ENCODE measurements around the gene TRIM10. TPM values are rescaled to one million over a fixed set of nuclear protein-coding genes. Genes with fewer than 3 reads are reported as not detected.

The TRIM10 gene
- total RNA-seq, 4 donors from 2014 or later: 0.20 to 19.8 (median 3.7) TPM

GRCh38 chr6:30151580-30151979 is 9.4 kb downstream of the TRIM10 start:
- Histone ChIP-seq H3K9me3 (no peaks in the 10 kb centered on the region), H3K27ac (no peak overlapping the region), H3K4me3 (no peak overlapping the region), H3K36me3 (no peaks in the 10 kb centered on the region), H3K27me3 (no peaks in the 10 kb centered on the region), H3K4me1 (peaks cover 0 to 32% (median 23%) of the 10 kb centered on the region in 4 donors)
- WGBS, 2 donors (ENCODE audit: low coverage in 1 of 2): 52 to 73% methylated on average over 3 of the region's 3 CpGs
- in situ Hi-C loops (cut with MboI; ENCODE audit: low pct_ligation_motif_present in 1 of 4, low pct_unique_long_range_greater_than_20kb in 1 of 4, low sequenced_read_pairs in 3 of 4) (no loop called here), intact Hi-C loops (cut with DNase I; ENCODE audit: low total_unique reads) (no loop called here)
- TF ChIP-seq CTCF (IDR thresholded peaks at IDR 0.05) (no peak), EP300 (IDR thresholded peaks at IDR 0.05; ENCODE audit: low read depth) (no peak), POLR2AphosphoS5 (IDR thresholded peaks at IDR 0.05) (no peak), POLR2A (IDR thresholded peaks at IDR 0.05) (no peak)
- DNase-seq: no peak

DNA sequence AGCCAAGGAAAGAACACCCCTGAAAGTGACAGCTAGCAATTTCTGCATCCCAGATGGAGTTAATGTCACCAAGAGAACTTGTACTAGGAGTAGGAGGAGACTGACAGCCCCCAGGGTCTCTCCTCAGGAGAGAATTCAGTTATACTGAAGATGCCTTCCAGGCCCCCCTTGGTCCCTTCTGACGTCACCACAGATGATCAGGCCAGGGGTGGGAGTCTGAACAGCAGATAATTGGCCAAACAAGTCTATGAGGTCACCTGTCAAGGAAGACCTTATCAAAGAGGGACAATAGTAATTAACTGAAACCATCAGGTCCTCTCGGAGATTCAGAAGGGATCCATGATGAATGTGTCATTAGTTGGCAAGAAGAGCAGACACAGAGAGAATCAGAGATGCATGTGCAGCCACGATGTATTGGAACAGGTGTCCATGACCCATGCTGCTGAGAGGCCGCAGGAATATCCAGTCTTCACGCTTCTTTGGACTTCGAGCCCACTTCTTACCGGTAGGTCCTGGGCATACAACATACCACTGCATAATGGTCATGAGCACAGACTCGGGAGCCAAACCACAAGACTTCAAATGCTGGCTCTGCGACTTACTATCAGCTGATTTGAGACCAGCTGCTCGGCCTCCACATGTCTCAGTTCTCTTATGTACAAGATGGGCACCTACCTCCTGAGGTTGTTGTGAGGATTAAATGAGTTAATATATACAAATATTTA is 10.2 kb downstream of the TRIM10 start:
- H3K4me3 ChIP-seq: no peak overlapping the region
- H3K9me3 ChIP-seq: no peaks in the 10 kb centered on the region
- WGBS, 2 donors (ENCODE audit: low coverage in 1 of 2): 83 to 88% methylated on average over 3 to 10 of the region's 10 CpGs
- TF ChIP-seq POLR2A (IDR thresholded peaks at IDR 0.05): no peak
- no peak for TF ChIP-seq CTCF (IDR thresholded peaks at IDR 0.05)
- no peak for TF ChIP-seq POLR2AphosphoS5 (IDR thresholded peaks at IDR 0.05)
- no peak for TF ChIP-seq EP300 (IDR thresholded peaks at IDR 0.05; ENCODE audit: low read depth)
- H3K27me3 ChIP-seq: peaks cover under 1% of the 10 kb centered on the region
- peaks cover 0 to 27% (median 17%) of the 10 kb centered on the region in 4 donors for H3K4me1 ChIP-seq
- DNase-seq: no peak
- intact Hi-C loops (cut with DNase I; ENCODE audit: low total_unique reads) (no loop called here), in situ Hi-C loops (cut with MboI; ENCODE audit: low pct_ligation_motif_present in 1 of 4, low pct_unique_long_range_greater_than_20kb in 1 of 4, low sequenced_read_pairs in 3 of 4) (no loop called here)
- no peak overlapping the region for H3K27ac ChIP-seq
- no peaks in the 10 kb centered on the region for H3K36me3 ChIP-seq

- intact Hi-C loops (cut with DNase I; ENCODE audit: low total_unique reads) (no loop called here), in situ Hi-C loops (cut with MboI; ENCODE audit: low pct_ligation_motif_present in 1 of 4, low pct_unique_long_range_greater_than_20kb in 1 of 4, low sequenced_read_pairs in 3 of 4) (no loop called here)
- Histone ChIP-seq H3K4me1 (peaks cover 0 to 19% (median 10%) of the 10 kb centered on the region in 4 donors), H3K4me3 (no peak overlapping the region), H3K27ac (no peak overlapping the region), H3K9me3 (no peaks in the 10 kb centered on the region), H3K27me3 (peaks cover 6% of the 10 kb centered on the region), H3K36me3 (no peaks in the 10 kb centered on the region)
- TF ChIP-seq EP300 (IDR thresholded peaks at IDR 0.05; ENCODE audit: low read depth) (no peak), POLR2AphosphoS5 (IDR thresholded peaks at IDR 0.05) (no peak), CTCF (IDR thresholded peaks at IDR 0.05) (no peak), POLR2A (IDR thresholded peaks at IDR 0.05) (no peak)
- WGBS, 2 donors (ENCODE audit: low coverage in 1 of 2): 71 to 77% methylated on average over 5 to 7 of the region's 7 CpGs
- no peak for DNase-seq
These were observed 11.0 kb downstream of the TRIM10 start for GRCh38 chr6:30149858-30150550.

DNA sequence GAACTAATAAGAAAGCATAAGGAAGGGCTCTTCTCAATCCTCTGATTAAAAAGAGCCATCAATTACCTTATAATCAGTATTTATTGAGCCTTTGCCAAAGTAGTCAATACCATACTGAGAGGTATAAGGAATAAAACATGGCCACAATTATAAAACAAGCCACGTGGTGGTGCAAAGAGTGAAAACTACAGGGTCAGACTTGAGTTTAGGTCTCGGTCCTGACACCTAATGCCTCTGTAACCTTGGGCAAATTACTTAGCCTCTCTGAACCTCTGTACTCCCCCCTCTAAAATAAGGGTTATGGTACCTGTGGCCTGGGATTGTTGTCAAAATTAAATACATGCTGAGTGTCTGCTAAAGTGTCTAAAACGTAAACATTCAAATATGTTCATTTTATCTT is 11.8 kb downstream of the TRIM10 start:
- no peaks in the 10 kb centered on the region for H3K9me3 ChIP-seq
- DNase-seq: no peak
- H3K27me3 ChIP-seq: peaks cover 6% of the 10 kb centered on the region
- intact Hi-C loops (cut with DNase I; ENCODE audit: low total_unique reads) (no loop called here), in situ Hi-C loops (cut with MboI; ENCODE audit: low pct_ligation_motif_present in 1 of 4, low pct_unique_long_range_greater_than_20kb in 1 of 4, low sequenced_read_pairs in 3 of 4) (no loop called here)
- peaks cover 2 to 17% (median 5%) of the 10 kb centered on the region in 4 donors for H3K4me1 ChIP-seq
- WGBS, 2 donors (ENCODE audit: low coverage in 1 of 2): 44 to 61% methylated on average over 3 of the region's 3 CpGs
- H3K4me3 ChIP-seq: no peak overlapping the region
- H3K27ac ChIP-seq: no peak overlapping the region
- no peak for TF ChIP-seq POLR2AphosphoS5 (IDR thresholded peaks at IDR 0.05)
- no peak for TF ChIP-seq CTCF (IDR thresholded peaks at IDR 0.05)
- TF ChIP-seq POLR2A (IDR thresholded peaks at IDR 0.05): no peak
- TF ChIP-seq EP300 (IDR thresholded peaks at IDR 0.05; ENCODE audit: low read depth): no peak
- no peaks in the 10 kb centered on the region for H3K36me3 ChIP-seq
